Cortex of kidney (tissue), 1 donor: ENCODE measurements around the gene HLA-DRA.

Source experiments
- DNase-seq: peaks from one replicate; lab custom pipeline; 2025; lab: John Stamatoyannopoulos, UW

Gene HLA-DRA

GRCh38 chr6:32475392-32476206 lies 35.9 kb downstream of the HLA-DRA start:
- no peak for DNase-seq

GRCh38 chr6:32483968-32484613 lies 44.4 kb downstream of the HLA-DRA start:
- DNase-seq = no peak

GRCh38 chr6:32484614-32484998 lies 44.9 kb downstream of the HLA-DRA start:
- DNase-seq = no peak

- DNase-seq = no peak
Measured at GRCh38 chr6:32488083-32488482, 48.4 kb downstream of the HLA-DRA start.

- no peak for DNase-seq
Measured at GRCh38 chr6:32491700-32492099, 52.0 kb downstream of the HLA-DRA start.

- DNase-seq = no peak
Measured at GRCh38 chr6:32492351-32492750, 52.7 kb downstream of the HLA-DRA start.
